Tibial nerve (tissue), 4 donors: ENCODE measurements around the gene CSF1R. TPM values are rescaled to one million over a fixed set of nuclear protein-coding genes. Genes with fewer than 3 reads are reported as not detected.

Source experiments
- DNase-seq, 2 donors: peaks; one replicate each; pipeline ENCODE4 v3.0.0-alpha.2; 2019; ENCODE audit warnings: low spot score in 2 of 2
- H3K27ac ChIP-seq, 4 donors: fragments of 200-600 bp; sonication (generic) in 3 of 4; one replicate each; pipeline ENCODE4 v1.5.1; 2017 to 2019; ENCODE audit warnings: mild to moderate bottlenecking in 1 of 4
- H3K27me3 ChIP-seq, 2 donors: fragments of 200-600 bp; sonication (generic) in 1 of 2; one replicate each; pipeline versions ENCODE4 v1.5.1 to v1.6.0; 2017 to 2019
- H3K36me3 ChIP-seq, 3 donors: fragments of 200-600 bp; sonication (generic); one replicate each; pipeline ENCODE4 v1.5.1; 2018 to 2019
- H3K4me1 ChIP-seq, 4 donors: fragments of 200-600 bp; sonication (generic) in 3 of 4; one replicate each; pipeline ENCODE4 v1.5.1; 2017 to 2019
- H3K4me3 ChIP-seq, 4 donors: fragments of 200-600 bp; sonication (generic) in 3 of 4; one replicate each; pipeline ENCODE4 v1.5.1; 2017 to 2019; ENCODE audit warnings: mild to moderate bottlenecking in 1 of 4, moderate library complexity in 1 of 4
- H3K9me3 ChIP-seq, 4 donors: fragments of 200-600 bp; sonication (generic) in 3 of 4; one replicate each; pipeline ENCODE4 v1.5.1; 2017 to 2019
- EP300 ChIP-seq, 2 donors: sonication (generic); formaldehyde crosslinking; IDR thresholded peaks; one replicate each; pipeline ENCODE4 v1.6.1; 2017; ENCODE audit warnings: antibody characterized with exemption in 2 of 2, mild to moderate bottlenecking in 1 of 2
- POLR2A ChIP-seq, 2 donors: fragments of 450-650 bp; IDR thresholded peaks; one replicate each; pipeline ENCODE4 v1.6.1; 2017; ENCODE audit warnings: antibody characterized with exemption in 2 of 2, mild to moderate bottlenecking in 2 of 2, moderate library complexity in 2 of 2
- WGBS, 2 donors: methylation state at CpG; one replicate each; pipeline ENCODE4 v1.1.5; 2018; 5-methylcytosine and 5-hydroxymethylcytosine counted together
- total RNA-seq, 4 donors: library from RNA; depleted of rRNA; stranded (reverse); fragments of >200 nt; gene quantifications; one replicate each; pipeline ENCODE4 v1.1.0, GENCODE V29; 2016
- TF ChIP-seq, protein P1 (sequence below), 5 experiments: fragments of 200-600 bp in 3 of 5; fragments of 450-650 bp in 2 of 5; sonication (generic) in 3 of 5; IDR thresholded peaks; one replicate each; pipeline ENCODE4 v1.5.1; 2016 to 2019; ENCODE audit warnings: antibody characterized with exemption in 5 of 5, mild to moderate bottlenecking in 3 of 5, moderate library complexity in 2 of 5

CSF1R gene
- total RNA-seq, 4 donors from 2014 or later: 35.4 to 57.9 (median 45.3) TPM

DNA sequence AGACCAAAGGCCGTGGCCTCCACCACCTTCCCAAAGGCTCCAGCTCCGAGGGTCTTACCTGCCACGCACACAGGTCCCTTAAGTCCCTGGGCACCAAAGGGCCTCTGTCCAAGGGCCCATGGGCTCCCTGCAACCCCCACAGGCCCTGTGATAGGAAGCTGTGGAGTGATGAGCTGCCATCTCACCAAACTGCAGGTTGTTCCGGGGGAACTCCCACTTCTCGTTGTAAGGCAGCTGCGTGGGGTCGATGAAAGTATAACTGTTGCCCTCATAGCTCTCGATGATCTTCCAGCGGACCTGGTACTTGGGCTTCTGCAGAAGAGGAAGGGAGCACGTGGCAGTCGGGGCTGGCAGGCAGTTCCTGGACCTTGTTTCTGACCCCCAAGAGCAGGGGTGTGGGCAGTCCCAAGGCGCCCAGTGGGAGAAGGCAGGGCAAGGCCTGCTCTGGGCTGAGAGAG lies 24.8 kb downstream of the CSF1R start:
- H3K9me3 ChIP-seq: no peaks in the 10 kb centered on the region
- 86 to 95% methylated on average over 11 to 12 of the region's 12 CpGs for WGBS, 2 donors
- no peak overlapping the region for H3K27ac ChIP-seq
- H3K27me3 ChIP-seq: no peaks in the 10 kb centered on the region
- peaks cover 0 to 4% (median 0%) of the 10 kb centered on the region in 3 donors for H3K36me3 ChIP-seq
- TF ChIP-seq, protein P1, sequence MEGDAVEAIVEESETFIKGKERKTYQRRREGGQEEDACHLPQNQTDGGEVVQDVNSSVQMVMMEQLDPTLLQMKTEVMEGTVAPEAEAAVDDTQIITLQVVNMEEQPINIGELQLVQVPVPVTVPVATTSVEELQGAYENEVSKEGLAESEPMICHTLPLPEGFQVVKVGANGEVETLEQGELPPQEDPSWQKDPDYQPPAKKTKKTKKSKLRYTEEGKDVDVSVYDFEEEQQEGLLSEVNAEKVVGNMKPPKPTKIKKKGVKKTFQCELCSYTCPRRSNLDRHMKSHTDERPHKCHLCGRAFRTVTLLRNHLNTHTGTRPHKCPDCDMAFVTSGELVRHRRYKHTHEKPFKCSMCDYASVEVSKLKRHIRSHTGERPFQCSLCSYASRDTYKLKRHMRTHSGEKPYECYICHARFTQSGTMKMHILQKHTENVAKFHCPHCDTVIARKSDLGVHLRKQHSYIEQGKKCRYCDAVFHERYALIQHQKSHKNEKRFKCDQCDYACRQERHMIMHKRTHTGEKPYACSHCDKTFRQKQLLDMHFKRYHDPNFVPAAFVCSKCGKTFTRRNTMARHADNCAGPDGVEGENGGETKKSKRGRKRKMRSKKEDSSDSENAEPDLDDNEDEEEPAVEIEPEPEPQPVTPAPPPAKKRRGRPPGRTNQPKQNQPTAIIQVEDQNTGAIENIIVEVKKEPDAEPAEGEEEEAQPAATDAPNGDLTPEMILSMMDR (IDR thresholded peaks at IDR 0.05): no peak
- no peak for TF ChIP-seq EP300 (IDR thresholded peaks at IDR 0.05)
- no peak for TF ChIP-seq POLR2A (IDR thresholded peaks at IDR 0.05)
- H3K4me3 ChIP-seq: no peak overlapping the region
- DNase-seq: no peak
- H3K4me1 ChIP-seq: peaks cover 0 to 18% (median 2%) of the 10 kb centered on the region in 4 donors

DNA sequence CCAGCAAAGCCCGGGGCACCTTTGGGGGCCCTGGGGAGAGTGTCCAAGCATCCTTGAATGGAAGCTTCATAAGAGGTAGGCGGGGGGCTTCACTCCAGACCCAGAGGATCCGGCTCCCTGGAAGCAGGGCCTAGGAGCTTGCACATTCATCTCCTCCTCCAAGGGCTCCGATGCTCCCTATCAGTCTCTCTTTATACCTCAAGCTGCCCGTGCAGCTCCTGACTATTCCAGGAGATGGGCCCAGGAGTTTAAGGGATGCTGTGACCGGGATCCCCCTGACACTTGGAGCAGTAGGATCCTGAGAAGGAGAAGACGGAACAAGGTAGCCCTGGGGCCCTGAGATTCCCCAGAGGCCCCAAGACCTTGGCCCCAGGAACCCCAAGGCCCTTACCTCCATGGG lies 25.9 kb downstream of the CSF1R start:
- H3K9me3 ChIP-seq: no peaks in the 10 kb centered on the region
- 77 to 88% methylated on average over 7 of the region's 7 CpGs for WGBS, 2 donors
- no peak for TF ChIP-seq POLR2A (IDR thresholded peaks at IDR 0.05)
- TF ChIP-seq EP300 (IDR thresholded peaks at IDR 0.05): no peak
- TF ChIP-seq, protein P1 (IDR thresholded peaks at IDR 0.05): no peak
- no peak overlapping the region for H3K4me3 ChIP-seq
- no peak for DNase-seq
- H3K27me3 ChIP-seq: no peaks in the 10 kb centered on the region
- H3K4me1 ChIP-seq: peaks cover 0 to 14% (median under 1%) of the 10 kb centered on the region in 4 donors
- no peak overlapping the region for H3K27ac ChIP-seq
- peaks cover 0 to 13% (median 0%) of the 10 kb centered on the region in 3 donors for H3K36me3 ChIP-seq

DNA sequence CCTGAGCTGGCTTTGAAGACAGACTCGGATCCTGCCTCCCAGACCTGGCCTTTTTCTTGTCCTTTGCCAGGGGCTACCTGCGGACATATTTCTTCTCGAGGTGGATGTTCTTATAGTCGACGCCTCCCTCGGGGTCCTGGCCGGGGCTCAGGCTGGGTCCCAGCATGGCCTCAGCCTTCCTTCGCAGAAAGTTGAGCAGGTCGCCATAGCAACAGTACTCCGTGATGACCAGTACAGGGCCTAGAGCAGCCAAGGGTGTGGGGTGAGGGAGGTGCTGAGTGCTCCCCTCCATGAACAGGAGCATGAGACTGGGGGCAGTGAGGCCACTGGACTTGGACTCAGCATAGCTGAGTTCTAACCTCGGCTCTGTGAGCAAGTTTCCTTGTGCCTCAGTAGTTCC lies 26.7 kb downstream of the CSF1R start:
- no peak overlapping the region for H3K4me3 ChIP-seq
- DNase-seq: no peak
- no peak overlapping the region for H3K27ac ChIP-seq
- peaks cover 0 to 9% (median 0%) of the 10 kb centered on the region in 4 donors for H3K4me1 ChIP-seq
- 86 to 89% methylated on average over 11 of the region's 11 CpGs for WGBS, 2 donors
- TF ChIP-seq POLR2A (IDR thresholded peaks at IDR 0.05) (no peak), EP300 (IDR thresholded peaks at IDR 0.05) (no peak)
- TF ChIP-seq, protein P1 (IDR thresholded peaks at IDR 0.05): no peak
- H3K36me3 ChIP-seq: peaks cover 0 to 21% (median 0%) of the 10 kb centered on the region in 3 donors
- H3K9me3 ChIP-seq: no peaks in the 10 kb centered on the region
- no peaks in the 10 kb centered on the region for H3K27me3 ChIP-seq

DNA sequence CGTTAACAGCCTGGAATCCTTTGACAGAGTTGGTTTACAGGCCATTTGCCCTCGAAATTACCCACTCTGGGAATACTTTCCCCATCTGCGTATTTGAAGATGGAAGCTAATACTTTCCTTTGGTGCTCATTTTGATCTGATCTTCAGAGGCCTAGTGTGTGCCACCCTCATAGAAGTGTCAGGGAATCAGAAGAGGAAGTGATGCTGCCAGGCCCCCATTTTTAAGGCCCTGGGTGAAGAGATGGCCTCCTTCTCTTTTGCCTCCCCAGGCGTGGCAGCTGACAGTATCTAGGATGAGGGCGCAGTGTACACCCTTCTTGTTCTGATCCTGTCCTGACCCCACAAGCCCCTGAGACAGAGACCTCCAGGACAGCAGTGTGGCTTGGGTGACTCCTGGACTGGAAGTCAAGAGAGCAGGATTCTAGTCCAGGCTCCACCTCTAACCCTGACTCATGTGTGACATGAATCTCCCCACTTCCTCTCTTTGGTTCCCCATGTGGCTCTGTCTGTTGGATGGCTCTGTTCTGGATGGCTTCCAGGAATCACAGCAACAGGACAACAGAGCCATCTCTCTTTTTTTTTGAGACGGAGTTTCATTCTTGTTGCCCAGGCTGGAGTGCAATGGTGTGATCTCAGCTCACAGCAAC lies 27.8 kb downstream of the CSF1R start:
- Histone ChIP-seq H3K4me3 (no peak overlapping the region), H3K27ac (no peak overlapping the region), H3K9me3 (no peaks in the 10 kb centered on the region), H3K27me3 (no peaks in the 10 kb centered on the region), H3K4me1 (peaks cover 0 to 3% (median 0%) of the 10 kb centered on the region in 4 donors), H3K36me3 (peaks cover 0 to 31% (median 0%) of the 10 kb centered on the region in 3 donors)
- peak in 1 of 2 donors; percentile 48 for DNase-seq
- WGBS, 2 donors: 78 to 79% methylated on average over 6 of the region's 6 CpGs
- TF ChIP-seq EP300 (IDR thresholded peaks at IDR 0.05): peak in 1 of 2 donors; percentile 34
- no peak for TF ChIP-seq POLR2A (IDR thresholded peaks at IDR 0.05)
- TF ChIP-seq, protein P1 (IDR thresholded peaks at IDR 0.05): no peak

DNA sequence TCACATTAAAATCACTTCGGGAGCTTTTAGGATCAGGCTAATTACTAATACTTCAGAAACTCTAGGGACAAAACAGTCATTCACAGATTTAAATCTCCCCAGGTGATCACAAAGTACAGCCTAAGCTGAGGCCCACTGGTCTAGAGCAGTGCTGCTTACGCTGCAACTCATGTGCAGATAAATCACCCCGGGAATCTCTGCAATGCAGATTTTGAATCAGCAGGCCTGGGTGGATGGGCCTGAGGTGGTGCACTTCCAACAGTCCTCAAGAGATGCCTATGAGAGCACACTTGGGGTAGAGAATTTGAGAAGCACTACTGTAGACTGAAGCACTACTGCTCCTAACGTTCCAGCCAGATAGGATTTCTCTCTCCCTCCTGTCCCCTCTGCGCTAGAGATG lies 28.4 kb downstream of the CSF1R start:
- no peaks in the 10 kb centered on the region for H3K4me1 ChIP-seq
- no peak for DNase-seq
- peaks cover 0 to 38% (median 0%) of the 10 kb centered on the region in 3 donors for H3K36me3 ChIP-seq
- no peaks in the 10 kb centered on the region for H3K27me3 ChIP-seq
- no peaks in the 10 kb centered on the region for H3K9me3 ChIP-seq
- peak overlapping the region in 2 of 4 donors; percentile 24 to 28 for H3K27ac ChIP-seq
- H3K4me3 ChIP-seq: no peak overlapping the region
- 61 to 74% methylated on average over 5 of the region's 5 CpGs for WGBS, 2 donors
- TF ChIP-seq, protein P1 (IDR thresholded peaks at IDR 0.05): no peak
- no peak for TF ChIP-seq EP300 (IDR thresholded peaks at IDR 0.05)
- TF ChIP-seq POLR2A (IDR thresholded peaks at IDR 0.05): no peak
